ENCODE measurements around the gene PSTK.
A peak's percentile ranks its signal among the peaks of the same experiment; 100 is the strongest.

Gene PSTK, protein sequence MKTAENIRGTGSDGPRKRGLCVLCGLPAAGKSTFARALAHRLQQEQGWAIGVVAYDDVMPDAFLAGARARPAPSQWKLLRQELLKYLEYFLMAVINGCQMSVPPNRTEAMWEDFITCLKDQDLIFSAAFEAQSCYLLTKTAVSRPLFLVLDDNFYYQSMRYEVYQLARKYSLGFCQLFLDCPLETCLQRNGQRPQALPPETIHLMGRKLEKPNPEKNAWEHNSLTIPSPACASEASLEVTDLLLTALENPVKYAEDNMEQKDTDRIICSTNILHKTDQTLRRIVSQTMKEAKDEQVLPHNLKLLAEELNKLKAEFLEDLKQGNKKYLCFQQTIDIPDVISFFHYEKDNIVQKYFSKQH

DNA sequence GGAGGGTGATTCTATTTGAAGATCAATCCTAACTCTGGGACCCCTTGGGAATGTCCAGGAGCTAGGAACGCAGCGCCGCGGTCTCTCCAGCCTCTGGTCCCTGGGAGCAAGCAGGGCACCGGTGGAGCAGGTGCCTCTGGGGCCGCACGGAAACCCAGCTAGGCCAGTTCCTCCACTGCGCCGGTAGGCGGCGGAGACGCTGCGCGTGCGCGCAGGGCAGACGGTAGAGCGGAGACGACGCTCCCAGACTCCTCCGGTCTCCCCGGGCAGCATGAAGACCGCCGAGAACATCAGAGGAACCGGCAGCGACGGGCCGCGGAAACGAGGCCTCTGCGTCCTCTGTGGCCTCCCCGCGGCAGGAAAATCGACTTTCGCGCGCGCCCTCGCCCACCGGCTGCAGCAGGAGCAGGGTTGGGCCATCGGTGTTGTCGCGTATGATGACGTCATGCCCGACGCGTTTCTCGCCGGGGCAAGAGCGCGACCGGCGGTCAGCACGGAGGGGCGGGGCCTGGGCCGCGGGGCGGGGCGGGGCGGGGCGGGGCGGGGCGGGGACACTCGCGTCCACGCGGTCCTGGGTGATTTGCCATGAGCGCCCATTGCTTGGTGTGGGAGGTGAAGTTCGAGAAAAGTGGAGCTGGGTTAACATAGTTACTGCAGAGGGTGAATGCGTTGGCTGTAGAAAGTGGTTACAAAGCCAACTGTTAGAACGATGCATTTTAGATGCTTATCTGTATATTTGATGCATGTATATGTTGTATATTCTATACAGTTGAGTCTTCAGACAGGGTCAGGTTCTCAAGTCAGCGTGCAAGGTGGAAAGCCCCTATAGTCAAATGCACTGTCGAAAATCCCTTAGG, at the start of gene PSTK:
Gene PSTK (plus strand): TSS at position 193 of the 857 bp plus-strand sequence. CDS start 79 bp downstream, at position 272.
- peak; percentile 77 for DNase-seq (ENCODE audit: low read depth)

DNA sequence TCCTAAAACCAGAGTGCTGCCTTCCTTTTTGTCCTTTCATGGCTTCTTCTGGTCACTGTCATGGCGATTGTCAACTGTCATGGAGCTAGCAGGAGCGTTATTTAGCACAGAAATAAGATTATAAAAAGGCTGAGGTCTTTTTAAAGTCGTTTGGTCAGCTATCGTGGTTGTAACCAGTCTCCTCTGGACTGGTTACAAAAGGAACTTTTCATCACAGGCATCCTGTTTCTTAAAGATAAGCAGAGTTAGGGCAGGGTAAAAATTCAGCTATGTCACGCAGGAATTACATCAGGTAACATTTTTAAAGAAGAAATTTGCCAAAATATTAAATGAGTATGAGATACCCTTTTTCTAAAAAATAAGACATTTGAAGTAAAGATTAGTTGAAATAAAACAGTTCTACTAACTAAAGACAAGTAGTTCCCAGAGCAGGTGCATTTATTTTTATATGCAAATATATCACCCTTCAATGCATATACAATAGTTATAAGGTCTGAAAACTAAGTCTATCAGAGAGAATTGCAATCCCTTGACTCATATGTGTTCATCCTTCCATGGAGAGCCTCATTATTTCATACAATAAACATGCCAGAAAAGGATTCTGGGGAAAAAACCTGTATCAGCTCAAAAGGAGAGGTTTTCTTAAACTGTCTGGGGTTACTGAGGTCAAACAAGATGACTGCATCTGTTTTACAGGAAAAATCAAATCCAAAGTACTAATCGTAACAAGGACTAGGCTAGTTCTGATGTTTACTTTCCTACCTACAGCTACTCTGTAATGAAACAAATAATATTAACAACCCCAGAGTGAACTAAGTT, 48.9 kb upstream of the PSTK start:
- DNase-seq (ENCODE audit: low read depth) = no peak

DNA sequence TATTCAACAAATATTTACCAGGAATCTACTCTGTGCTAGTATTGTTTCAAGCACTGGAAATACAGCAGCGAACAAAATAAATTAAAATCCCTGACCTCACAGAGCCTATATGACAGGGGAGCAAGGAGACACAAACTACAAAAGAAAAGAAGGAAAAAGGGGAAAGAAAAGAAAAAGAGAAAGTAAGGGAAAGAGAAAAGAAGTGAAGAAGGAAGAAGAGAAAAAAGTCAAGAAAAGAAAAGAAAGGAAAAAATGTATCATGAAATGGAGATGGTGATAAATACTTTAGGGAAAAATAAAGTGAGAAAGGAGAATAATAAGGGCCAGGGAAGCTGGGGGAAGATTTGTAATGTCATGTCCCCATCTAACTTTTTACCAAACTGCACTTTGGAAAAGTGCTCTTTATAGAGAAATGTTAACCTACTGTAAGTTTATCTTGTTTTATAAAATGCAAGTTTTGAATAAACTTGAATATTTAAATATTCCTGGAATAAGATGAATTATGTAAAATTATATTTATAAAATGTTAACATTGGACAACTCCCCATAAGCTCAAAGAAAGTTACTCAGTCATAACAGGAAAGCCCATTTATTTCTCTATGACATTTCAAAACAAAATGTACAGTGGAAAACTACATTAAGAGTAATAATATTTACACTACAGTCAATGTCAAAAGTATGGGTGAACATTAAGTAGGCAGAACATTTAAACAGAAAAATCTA, 40.9 kb upstream of the PSTK start:
- DNase-seq (ENCODE audit: low read depth) = no peak

DNA sequence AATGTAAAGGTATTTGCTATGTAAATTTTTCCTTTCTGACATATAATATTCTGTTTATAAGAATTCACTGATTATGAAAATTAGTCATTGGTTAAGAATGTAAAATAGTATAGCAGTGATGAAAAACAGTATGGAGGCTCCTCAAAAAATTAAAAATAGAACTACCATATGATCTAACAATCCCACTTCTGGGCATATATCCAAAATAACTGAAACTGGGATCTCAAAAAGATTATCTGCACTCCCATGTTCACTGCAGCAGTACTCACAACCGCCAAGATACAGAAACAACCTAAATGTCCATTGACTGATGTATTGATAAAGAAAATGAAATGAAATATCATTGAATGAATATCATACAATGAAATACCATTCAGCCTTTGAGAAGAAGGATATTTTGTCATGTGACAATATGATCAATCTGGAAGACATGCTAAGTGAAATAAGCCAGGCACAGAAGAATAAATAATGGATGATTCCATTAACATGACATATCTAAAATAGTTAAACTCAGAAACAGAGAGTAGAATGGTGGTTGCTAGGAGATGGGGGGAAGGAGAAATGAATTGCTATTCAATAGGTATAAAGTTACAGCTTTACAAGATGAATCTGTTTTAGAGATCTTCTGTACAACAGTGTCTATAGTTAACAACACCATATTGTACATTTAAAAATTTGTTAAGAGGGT, 40.2 kb upstream of the PSTK start:
- no peak for DNase-seq (ENCODE audit: low read depth)

DNA sequence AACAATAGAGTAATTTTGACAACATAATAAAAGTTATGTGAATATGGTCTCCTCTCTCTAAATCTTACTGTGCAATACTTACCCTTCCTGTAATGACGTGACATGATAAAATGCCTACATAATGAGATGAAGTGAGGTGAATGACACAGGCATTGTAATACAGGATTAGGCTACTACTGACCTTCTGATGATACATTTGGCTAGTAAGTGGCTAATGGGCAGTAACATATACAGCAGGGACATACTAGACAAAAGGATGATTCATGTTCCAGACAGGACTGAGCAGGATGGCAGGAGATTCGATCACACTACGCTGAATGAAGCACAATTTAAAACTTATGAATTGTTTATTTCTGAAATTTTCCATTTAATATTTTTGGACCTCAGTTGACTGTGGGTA, 30.9 kb upstream of the PSTK start:
- DNase-seq (ENCODE audit: low read depth) = no peak

DNA sequence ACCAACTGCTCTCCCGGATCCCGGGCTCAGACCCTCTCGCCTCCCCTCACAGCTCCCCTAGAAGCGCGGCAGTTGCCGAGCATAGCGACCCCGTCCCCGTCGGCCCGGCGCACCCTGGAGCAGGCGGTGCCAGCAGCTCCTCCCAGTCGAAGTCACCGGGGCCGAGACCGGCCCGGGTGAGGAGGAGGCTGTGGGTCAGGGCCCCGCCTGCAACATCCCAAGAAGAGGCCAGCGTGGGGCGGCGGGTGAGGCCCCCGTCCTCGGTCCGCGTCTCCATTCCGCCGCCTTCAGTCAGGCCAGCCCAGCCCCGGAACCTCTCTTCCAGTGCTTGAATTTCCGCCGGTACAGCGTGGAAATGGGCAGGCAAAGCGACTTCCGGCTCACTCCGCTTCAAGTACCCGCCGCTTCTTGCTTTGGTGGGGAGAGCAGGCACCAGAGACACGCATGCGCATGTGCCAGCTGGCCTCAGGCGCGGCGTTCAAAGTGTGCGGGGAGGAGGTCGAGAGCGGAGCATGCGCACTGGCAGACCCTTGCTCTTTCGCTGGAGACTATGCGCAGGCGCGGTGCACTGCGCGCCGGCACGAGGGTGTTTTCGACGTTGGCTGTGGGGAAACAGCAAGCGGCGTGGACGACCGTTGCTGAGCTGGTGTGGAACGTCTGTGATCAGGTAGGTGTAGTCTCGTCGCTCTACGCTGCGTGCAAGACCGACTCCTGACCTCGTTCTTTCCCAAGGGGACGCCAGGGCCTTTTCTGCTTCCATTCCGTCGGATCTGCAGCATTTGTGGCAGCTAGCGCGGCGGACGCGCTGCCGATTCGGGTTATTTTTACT, 26.1 kb upstream of the PSTK start, which contains the start of gene C10orf88:
Gene C10orf88 (minus strand): TSS at position 326 of the 829 bp plus-strand sequence. CDS start 49 bp downstream, at position 277.
- DNase-seq (ENCODE audit: low read depth) = peak; percentile 91

DNA sequence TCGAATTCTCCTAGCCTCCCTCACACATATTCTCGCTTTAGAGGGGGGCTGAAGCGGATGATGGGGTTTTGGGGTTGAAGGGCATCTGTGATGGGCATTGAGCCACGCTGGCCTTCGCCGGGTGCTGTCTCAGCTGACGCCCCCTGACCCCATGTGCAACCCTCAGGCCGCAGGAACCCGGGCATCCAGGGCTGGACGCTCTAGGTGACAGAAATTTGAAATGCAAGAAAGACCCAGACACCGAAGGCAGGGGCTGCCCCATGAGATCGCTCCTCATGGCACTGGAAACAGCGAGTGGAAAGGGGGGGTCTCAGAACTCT, 25.5 kb upstream of the PSTK start:
- DNase-seq (ENCODE audit: low read depth) = no peak

DNA sequence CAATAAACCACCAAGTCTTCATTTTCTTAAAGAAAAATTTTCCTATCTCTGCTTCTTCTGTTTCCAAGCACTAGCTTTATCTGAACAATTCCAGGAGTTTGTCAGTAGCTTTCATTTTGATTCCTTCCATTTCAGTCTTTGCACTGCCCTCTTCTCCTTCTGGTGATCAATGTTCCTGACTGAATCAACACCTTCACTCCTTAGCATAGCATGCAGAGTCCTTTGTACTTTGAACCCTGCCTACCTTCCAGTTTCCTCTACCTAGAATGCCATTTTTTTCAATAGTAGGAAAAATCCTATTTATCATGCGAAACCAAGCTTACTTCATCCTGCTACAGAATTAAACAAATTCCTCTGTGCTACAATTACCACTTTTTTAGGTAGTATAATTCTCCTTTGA, 24.3 kb upstream of the PSTK start:
- DNase-seq (ENCODE audit: low read depth) = no peak

DNA sequence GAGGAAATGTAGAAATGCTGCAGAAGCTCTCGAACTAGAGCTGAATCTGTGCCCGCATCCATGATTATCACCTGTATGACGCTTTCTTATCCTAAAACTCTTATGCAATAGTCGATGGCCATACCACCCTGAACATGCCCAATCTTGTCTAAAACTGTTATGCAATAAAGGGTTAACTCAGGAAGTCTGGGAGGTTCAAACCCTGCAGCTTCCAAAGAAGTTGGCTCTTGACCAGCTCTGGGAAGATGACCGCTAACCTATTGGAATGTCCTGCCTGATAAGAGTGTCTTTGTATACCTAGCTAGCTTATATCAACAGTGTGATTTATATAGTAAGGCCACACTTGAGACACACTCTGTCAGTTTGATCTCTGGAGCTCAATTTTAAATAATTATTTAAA, 22.7 kb upstream of the PSTK start:
- no peak for DNase-seq (ENCODE audit: low read depth)

DNA sequence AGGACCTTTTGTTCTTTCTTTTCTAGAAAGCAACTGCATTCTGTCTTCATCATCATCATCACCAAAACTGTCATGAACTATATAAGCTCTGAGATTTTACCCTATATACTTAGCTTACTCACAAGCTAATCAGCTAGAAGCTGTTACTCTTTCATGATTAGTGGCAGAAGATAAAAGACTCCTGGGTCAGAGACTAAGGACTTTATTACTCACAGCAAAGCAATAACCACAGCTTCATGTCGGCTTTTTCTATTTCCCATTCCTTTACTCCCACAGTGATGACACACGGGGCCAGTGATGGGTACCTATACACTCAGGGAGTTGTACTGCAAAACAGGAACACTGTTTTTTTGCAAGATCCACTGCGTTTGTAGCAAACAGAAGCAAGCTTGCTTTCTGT, 17.8 kb upstream of the PSTK start:
- no peak for DNase-seq (ENCODE audit: low read depth)

DNA sequence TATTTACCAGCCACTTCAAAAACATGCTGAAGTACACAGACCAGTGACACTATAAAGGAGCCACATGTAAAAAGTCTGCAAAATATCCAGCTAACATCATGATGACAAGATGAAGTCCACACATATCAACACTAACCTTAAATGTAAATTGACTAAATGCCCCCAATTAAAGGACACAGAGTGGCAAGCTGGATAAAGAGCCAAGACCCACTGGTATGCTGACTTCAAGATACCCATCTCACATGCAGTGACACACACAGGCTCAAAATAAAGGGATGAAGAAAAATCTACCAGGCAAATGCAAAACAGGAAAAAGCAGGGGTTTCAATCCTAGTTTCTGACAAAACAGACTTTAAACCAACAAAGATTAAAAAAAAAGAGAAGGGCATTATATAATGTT, 13.3 kb upstream of the PSTK start:
- DNase-seq (ENCODE audit: low read depth) = no peak

DNA sequence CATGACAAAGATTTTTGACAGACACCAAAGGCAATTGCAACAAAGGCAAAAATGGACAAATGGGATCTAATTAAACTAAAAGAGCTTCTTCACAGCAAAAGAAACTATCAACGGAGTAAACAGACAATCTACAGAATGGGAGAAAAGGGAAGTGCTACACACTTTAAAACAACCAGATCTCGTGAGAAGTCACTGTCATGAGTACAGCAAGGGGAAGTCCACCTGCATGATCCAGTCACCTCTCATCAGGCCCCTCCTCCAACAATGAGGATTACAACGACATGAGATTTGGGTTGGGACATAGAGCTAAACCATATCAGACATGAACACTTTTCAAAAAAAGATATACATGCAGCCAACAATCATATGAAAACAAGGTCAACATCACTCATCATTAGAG, 11.5 kb upstream of the PSTK start:
- no peak for DNase-seq (ENCODE audit: low read depth)

DNA sequence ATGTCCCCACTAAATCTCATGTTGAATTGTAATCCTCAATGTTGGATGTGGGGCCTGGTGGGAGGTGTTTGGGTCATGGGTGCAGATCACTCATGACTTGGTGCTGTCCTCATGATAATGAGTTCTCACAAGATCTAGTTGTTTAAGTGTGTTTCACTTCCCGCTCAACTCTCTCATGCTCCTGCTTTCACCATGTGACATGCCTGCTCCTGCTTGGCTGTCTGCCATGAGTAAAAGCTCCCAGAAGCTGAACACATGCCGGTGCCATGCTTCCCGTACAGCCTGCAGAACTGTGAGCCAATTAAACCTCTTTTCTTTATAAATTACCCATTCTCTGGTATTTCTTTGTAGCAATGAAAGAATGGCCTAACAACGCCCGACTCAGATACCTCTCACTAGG, 6.2 kb upstream of the PSTK start:
- no peak for DNase-seq (ENCODE audit: low read depth)

DNA sequence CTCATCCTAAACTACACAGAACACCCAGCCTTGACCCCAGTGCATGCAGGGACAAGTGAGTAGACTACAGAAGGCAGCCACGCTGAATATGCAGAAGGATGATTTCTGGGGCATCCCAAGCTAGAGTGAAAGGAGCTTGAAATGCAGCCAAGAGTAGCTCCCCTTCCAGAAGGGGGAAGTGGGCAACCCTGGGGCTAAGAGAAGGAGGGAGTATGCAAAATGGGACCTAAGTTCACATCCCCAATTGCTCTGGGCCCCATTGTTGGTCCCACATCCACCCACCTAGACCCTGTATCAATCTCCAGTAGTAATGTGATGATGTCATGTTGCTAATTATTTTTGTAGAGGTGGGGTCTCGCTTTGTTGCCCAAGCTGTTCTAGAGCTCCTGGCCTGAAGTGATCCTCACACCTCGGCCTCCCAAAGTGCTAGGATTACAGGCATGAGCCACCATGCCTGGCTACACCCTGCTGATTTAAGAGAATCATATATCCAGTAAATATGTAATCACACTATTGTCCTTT, 5.6 kb upstream of the PSTK start:
- DNase-seq (ENCODE audit: low read depth) = no peak

DNA sequence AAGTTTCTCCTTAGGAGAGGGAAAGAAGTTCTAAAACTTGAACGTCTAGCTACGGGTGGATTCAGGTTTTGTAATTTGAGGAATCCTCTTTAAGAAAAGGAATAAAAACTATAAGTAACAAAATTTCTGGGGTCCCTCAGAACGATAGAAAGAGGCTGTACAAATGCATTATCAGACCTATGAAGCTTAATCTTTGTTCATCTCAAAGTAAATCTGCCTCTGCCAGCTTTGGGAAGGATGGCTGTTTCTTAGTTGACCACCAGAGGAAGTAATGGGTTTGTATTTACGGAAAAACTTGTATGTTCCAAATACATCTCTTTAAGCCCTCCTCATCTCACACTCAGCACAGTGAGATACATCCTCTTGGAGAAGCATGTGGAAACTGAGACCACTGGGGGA, 864 bp downstream of the PSTK start:
- no peak for DNase-seq (ENCODE audit: low read depth)

DNA sequence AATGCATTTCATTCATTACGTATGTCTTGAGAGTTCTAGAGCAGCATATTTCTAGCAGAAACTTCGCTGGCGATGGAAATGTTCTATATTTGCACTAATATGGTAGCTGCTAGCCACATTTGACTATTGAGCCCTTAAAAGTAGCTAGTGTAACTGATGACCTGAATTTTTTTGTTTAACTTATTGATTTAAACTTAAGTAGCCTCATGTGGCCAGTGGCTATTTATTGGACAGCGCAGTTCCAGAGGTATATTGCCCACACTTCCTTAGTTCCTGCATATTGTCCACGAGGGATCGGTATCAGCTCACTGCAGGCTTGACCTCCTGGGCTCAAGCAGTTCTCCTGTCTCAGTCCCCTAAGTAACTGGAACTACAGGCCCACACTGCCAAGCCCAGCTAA, 3.7 kb downstream of the PSTK start:
- DNase-seq (ENCODE audit: low read depth) = no peak

DNA sequence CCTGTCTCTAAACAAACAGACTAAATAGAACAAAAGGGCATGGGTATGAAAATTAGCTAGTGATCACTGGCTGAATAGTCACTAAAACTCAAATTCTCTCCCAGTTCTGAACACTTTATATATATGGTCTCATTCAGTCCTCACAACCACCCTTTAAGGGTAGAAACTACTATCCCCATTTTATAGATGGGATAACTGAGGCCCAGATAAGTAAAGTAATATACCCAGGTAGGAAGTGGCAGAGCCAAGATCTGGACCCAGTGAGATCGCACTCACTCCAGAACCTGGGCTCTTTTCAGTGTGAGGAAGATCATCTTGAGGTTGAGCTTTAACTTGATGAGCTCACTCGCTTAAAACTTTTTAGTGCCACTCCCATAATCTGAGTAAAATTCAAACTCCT, 4.5 kb downstream of the PSTK start:
- DNase-seq (ENCODE audit: low read depth) = no peak

DNA sequence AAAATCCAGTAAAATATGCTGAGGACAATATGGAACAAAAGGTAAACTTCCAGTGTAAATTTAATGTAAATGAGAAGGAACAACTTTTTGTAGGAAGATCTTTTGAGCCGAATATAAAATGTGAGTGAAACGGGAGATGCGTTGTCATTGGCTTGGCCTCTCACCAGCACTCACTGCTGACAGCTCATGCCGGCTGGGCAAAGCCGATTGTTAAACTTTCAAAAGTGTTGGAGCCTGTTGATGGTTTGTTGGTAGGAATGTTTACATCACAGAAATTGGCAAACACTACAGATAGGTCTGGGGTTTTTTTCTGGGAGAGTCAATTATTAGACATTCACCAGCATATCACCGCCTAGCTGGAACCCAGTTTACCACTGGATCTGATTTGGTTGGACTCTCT, 6.1 kb downstream of the PSTK start:
- DNase-seq (ENCODE audit: low read depth) = no peak

DNA sequence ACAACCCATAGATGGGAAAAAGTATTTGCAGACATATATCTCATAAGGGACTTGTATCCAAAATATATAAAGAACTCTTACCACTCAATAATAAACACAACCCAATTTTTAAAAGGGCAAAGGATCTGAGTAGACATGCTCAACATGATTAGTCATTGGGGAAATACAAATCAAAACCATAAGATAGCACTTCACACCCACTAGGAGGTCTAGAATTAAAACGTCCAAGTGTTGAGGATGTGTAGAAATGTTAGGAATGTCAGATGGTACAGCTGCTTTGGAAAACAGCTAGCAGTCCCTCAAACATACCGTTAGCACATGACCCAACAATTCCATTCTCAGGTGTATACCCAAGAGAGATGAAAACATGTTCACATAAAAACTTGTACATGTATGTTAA, 8.3 kb downstream of the PSTK start:
- no peak for DNase-seq (ENCODE audit: low read depth)

DNA sequence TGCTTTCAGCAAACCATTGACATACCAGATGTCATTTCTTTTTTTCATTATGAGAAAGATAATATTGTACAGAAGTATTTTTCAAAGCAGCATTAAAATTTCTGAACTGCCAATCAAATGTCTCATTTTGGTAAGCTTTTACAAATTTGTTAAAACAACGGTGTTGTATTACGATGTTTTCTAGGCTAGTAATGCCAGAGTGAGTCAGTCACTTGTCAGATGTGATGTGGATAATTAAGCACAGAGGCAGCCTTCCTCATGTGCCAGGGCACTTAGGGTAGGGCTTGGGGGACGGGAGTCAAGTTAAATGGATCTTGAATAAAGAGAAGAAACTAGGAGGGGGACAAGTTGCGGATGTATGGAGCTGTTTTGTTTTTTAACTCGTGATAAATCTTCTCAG, 10.1 kb downstream of the PSTK start:
- DNase-seq (ENCODE audit: low read depth) = no peak
